ENCODE results near the gene SUSD4.

The SUSD4 gene

GRCh38 chr1:223234534-223234933 lies 129.4 kb downstream of the SUSD4 start:
- H3K27ac ChIP-seq = no peak overlapping the region
- no peak overlapping the region for H3K9ac ChIP-seq
- H3K9me3 ChIP-seq (replicated peaks in 1 of 11) = peaks cover 0 to 25% (median 11%) of the 10 kb centered on the region in 11 experiments; a peak in 12 of 22 replicates
- no peak for TF ChIP-seq Cebpa-rat (IDR thresholded peaks at IDR 0.05)
- H3K36me3 ChIP-seq = no peaks in the 10 kb centered on the region
- peaks cover 0 to 14% (median 0%) of the 10 kb centered on the region in 10 experiments; a peak in 5 of 20 replicates for H3K4me1 ChIP-seq
- no peak overlapping the region for H3K4me2 ChIP-seq
- no peaks in the 10 kb centered on the region for H4K20me1 ChIP-seq
- no peaks in the 10 kb centered on the region for H3K27me3 ChIP-seq
- H3K4me3 ChIP-seq = no peak overlapping the region

- H3K4me3 ChIP-seq = no peak overlapping the region
- H3K4me2 ChIP-seq = peak overlapping the region in 3 of 11 experiments; percentile 5 to 53 (median 5); a peak in 5 of 22 replicates
- no peak overlapping the region for H3K27ac ChIP-seq
- TF ChIP-seq Cebpa-rat (IDR thresholded peaks at IDR 0.05) = no peak
- no peaks in the 10 kb centered on the region for H4K20me1 ChIP-seq
- H3K9ac ChIP-seq = no peak overlapping the region
- H3K4me1 ChIP-seq = peaks cover 0 to 14% (median 0%) of the 10 kb centered on the region in 10 experiments; a peak in 5 of 20 replicates
- H3K36me3 ChIP-seq = no peaks in the 10 kb centered on the region
- H3K9me3 ChIP-seq (replicated peaks in 1 of 11) = peaks cover 0 to 25% (median 11%) of the 10 kb centered on the region in 11 experiments; a peak in 12 of 22 replicates
- no peaks in the 10 kb centered on the region for H3K27me3 ChIP-seq
These were observed 129.8 kb downstream of the SUSD4 start for GRCh38 chr1:223234170-223234514.

- peaks cover 0 to 23% (median 11%) of the 10 kb centered on the region in 11 experiments; a peak in 12 of 22 replicates for H3K9me3 ChIP-seq (replicated peaks in 1 of 11)
- peaks cover 0 to 14% (median 0%) of the 10 kb centered on the region in 10 experiments; a peak in 5 of 20 replicates for H3K4me1 ChIP-seq
- H3K4me3 ChIP-seq = no peak overlapping the region
- no peaks in the 10 kb centered on the region for H3K36me3 ChIP-seq
- H3K4me2 ChIP-seq = peak overlapping the region in 3 of 11 experiments; percentile 5 to 53 (median 5); a peak in 5 of 22 replicates
- H3K27ac ChIP-seq = no peak overlapping the region
- no peaks in the 10 kb centered on the region for H4K20me1 ChIP-seq
- no peak for TF ChIP-seq Cebpa-rat (IDR thresholded peaks at IDR 0.05)
- no peaks in the 10 kb centered on the region for H3K27me3 ChIP-seq
- H3K9ac ChIP-seq = no peak overlapping the region
These were observed 130.4 kb downstream of the SUSD4 start for GRCh38 chr1:223233410-223234169.

- no peaks in the 10 kb centered on the region for H4K20me1 ChIP-seq
- H3K4me2 ChIP-seq = peak overlapping the region in 3 of 11 experiments; percentile 5 to 53 (median 5); a peak in 4 of 22 replicates
- H3K4me1 ChIP-seq = peaks cover 0 to 14% (median 0%) of the 10 kb centered on the region in 10 experiments; a peak in 5 of 20 replicates
- H3K9ac ChIP-seq = no peak overlapping the region
- H3K9me3 ChIP-seq (replicated peaks in 1 of 11) = peaks cover 0 to 19% (median 10%) of the 10 kb centered on the region in 11 experiments; a peak in 12 of 22 replicates
- no peaks in the 10 kb centered on the region for H3K36me3 ChIP-seq
- H3K27ac ChIP-seq = no peak overlapping the region
- H3K27me3 ChIP-seq = no peaks in the 10 kb centered on the region
- no peak overlapping the region for H3K4me3 ChIP-seq
- no peak for TF ChIP-seq Cebpa-rat (IDR thresholded peaks at IDR 0.05)
These were observed 131.0 kb downstream of the SUSD4 start for GRCh38 chr1:223233019-223233409.

- TF ChIP-seq Cebpa-rat (IDR thresholded peaks at IDR 0.05) = no peak
- no peak overlapping the region for H3K4me2 ChIP-seq
- H3K4me3 ChIP-seq = no peak overlapping the region
- peaks cover 0 to 14% (median 0%) of the 10 kb centered on the region in 10 experiments; a peak in 5 of 20 replicates for H3K4me1 ChIP-seq
- no peaks in the 10 kb centered on the region for H4K20me1 ChIP-seq
- no peaks in the 10 kb centered on the region for H3K27me3 ChIP-seq
- H3K9me3 ChIP-seq (replicated peaks in 1 of 11) = peaks cover 0 to 8% (median 0%) of the 10 kb centered on the region in 11 experiments; a peak in 3 of 22 replicates
- no peaks in the 10 kb centered on the region for H3K36me3 ChIP-seq
- no peak overlapping the region for H3K27ac ChIP-seq
- no peak overlapping the region for H3K9ac ChIP-seq
These were observed 132.4 kb downstream of the SUSD4 start for GRCh38 chr1:223231581-223231980.

- peaks cover 0 to 5% (median 0%) of the 10 kb centered on the region in 11 experiments; a peak in 2 of 22 replicates for H3K9me3 ChIP-seq (replicated peaks in 1 of 11)
- no peak for TF ChIP-seq Cebpa-rat (IDR thresholded peaks at IDR 0.05)
- H3K4me1 ChIP-seq = peaks cover 0 to 14% (median 0%) of the 10 kb centered on the region in 10 experiments; a peak in 5 of 20 replicates
- H4K20me1 ChIP-seq = no peaks in the 10 kb centered on the region
- H3K4me3 ChIP-seq = no peak overlapping the region
- no peaks in the 10 kb centered on the region for H3K36me3 ChIP-seq
- no peak overlapping the region for H3K9ac ChIP-seq
- H3K27ac ChIP-seq = no peak overlapping the region
- no peak overlapping the region for H3K4me2 ChIP-seq
- H3K27me3 ChIP-seq = no peaks in the 10 kb centered on the region
These were observed 132.9 kb downstream of the SUSD4 start for GRCh38 chr1:223231011-223231572.

- Histone ChIP-seq H3K9me3 (replicated peaks in 1 of 11) (no peaks in the 10 kb centered on the region), H3K4me3 (no peak overlapping the region), H3K36me3 (no peaks in the 10 kb centered on the region), H3K27me3 (no peaks in the 10 kb centered on the region), H4K20me1 (no peaks in the 10 kb centered on the region), H3K27ac (no peak overlapping the region), H3K9ac (no peak overlapping the region), H3K4me1 (peaks cover 0 to 14% (median 0%) of the 10 kb centered on the region in 10 experiments; a peak in 5 of 20 replicates), H3K4me2 (no peak overlapping the region)
- TF ChIP-seq Cebpa-rat (IDR thresholded peaks at IDR 0.05) = no peak
These were observed 133.7 kb downstream of the SUSD4 start for GRCh38 chr1:223230161-223230881.

GRCh38 chr1:223229756-223230155 lies 134.2 kb downstream of the SUSD4 start:
- H3K4me3 ChIP-seq = no peak overlapping the region
- no peaks in the 10 kb centered on the region for H3K36me3 ChIP-seq
- H3K27ac ChIP-seq = no peak overlapping the region
- no peak for TF ChIP-seq Cebpa-rat (IDR thresholded peaks at IDR 0.05)
- no peaks in the 10 kb centered on the region for H3K27me3 ChIP-seq
- no peaks in the 10 kb centered on the region for H3K9me3 ChIP-seq (replicated peaks in 1 of 11)
- no peaks in the 10 kb centered on the region for H4K20me1 ChIP-seq
- no peak overlapping the region for H3K9ac ChIP-seq
- no peak overlapping the region for H3K4me2 ChIP-seq
- peaks cover 0 to 14% (median 0%) of the 10 kb centered on the region in 10 experiments; a peak in 5 of 20 replicates for H3K4me1 ChIP-seq
